Chondrocyte (in vitro differentiated cells): Measurements from ENCODE around the gene MGAT3. TPM values are rescaled to one million over a fixed set of nuclear protein-coding genes. Genes with fewer than 3 reads are reported as not detected.

ENCODE experiments used
- DNase-seq: peaks from one replicate; pipeline ENCODE4 v3.0.0; 2021; ENCODE audit warnings: mixed read lengths, low spot score
- H3K27ac Mint-ChIP-seq: one replicate; pipeline ENCODE4 v1.8.0; 2021; ENCODE audit warnings: mild to moderate bottlenecking, moderate library complexity, mixed read lengths; ENCODE audit not compliant: unreplicated experiment
- H3K27me3 Mint-ChIP-seq: 2 replicates; pipeline ENCODE4 v1.8.0; 2021; ENCODE audit warnings: low read depth, mixed read lengths
- H3K36me3 Mint-ChIP-seq: 2 replicates; pipeline ENCODE4 v1.8.0; 2021; ENCODE audit warnings: low read depth, mixed read lengths
- H3K4me1 Mint-ChIP-seq: 2 replicates; pipeline ENCODE4 v1.8.0; 2021; ENCODE audit warnings: low read depth, mild to moderate bottlenecking, mixed read lengths
- H3K4me3 Mint-ChIP-seq: one replicate; pipeline ENCODE4 v1.8.0; 2021; ENCODE audit warnings: mild to moderate bottlenecking, moderate library complexity, mixed read lengths; ENCODE audit not compliant: unreplicated experiment
- H3K9me3 Mint-ChIP-seq: 2 replicates; pipeline ENCODE4 v1.8.0; 2021; ENCODE audit warnings: low read depth, mixed read lengths
- CTCF ChIP-seq: fragments of 200-600 bp; sonication (generic); IDR thresholded peaks from 2 replicates; pipeline ENCODE4 v1.5.0; 2021; ENCODE audit warnings: antibody characterized with exemption, mild to moderate bottlenecking, moderate library complexity
- total RNA-seq: library from RNA; stranded (reverse); gene quantifications from 3 replicates; pipeline ENCODE4 v1.2.1, GENCODE V29; 2021

MGAT3 gene
- total RNA-seq, 1 donor from 2014 or later = 6.1 TPM

GRCh38 chr22:39511226-39511625 is 54.4 kb downstream of the MGAT3 start:
- H3K4me3 Mint-ChIP-seq = no peak overlapping the region
- peaks cover 28% of the 10 kb centered on the region for H3K36me3 Mint-ChIP-seq
- TF ChIP-seq CTCF = no peak
- H3K27me3 Mint-ChIP-seq = no peaks in the 10 kb centered on the region
- no peaks in the 10 kb centered on the region for H3K4me1 Mint-ChIP-seq
- no peak overlapping the region for H3K27ac Mint-ChIP-seq
- no peaks in the 10 kb centered on the region for H3K9me3 Mint-ChIP-seq
- DNase-seq = no peak

- no peaks in the 10 kb centered on the region for H3K4me1 Mint-ChIP-seq
- no peak for TF ChIP-seq CTCF
- no peak for DNase-seq
- no peaks in the 10 kb centered on the region for H3K27me3 Mint-ChIP-seq
- H3K4me3 Mint-ChIP-seq = no peak overlapping the region
- no peaks in the 10 kb centered on the region for H3K9me3 Mint-ChIP-seq
- H3K36me3 Mint-ChIP-seq = peaks cover 21% of the 10 kb centered on the region
- no peak overlapping the region for H3K27ac Mint-ChIP-seq
Measured at GRCh38 chr22:39512026-39512425, 55.2 kb downstream of the MGAT3 start.

GRCh38 chr22:39513791-39514190 is 57.0 kb downstream of the MGAT3 start:
- Mint-ChIP-seq H3K9me3 (no peaks in the 10 kb centered on the region), H3K27ac (no peak overlapping the region), H3K4me1 (peaks cover 11% of the 10 kb centered on the region), H3K36me3 (peaks cover 21% of the 10 kb centered on the region), H3K27me3 (no peaks in the 10 kb centered on the region), H3K4me3 (no peak overlapping the region)
- TF ChIP-seq CTCF = no peak
- no peak for DNase-seq

GRCh38 chr22:39514373-39514973 is 57.7 kb downstream of the MGAT3 start:
- no peak overlapping the region for H3K27ac Mint-ChIP-seq
- H3K9me3 Mint-ChIP-seq = no peaks in the 10 kb centered on the region
- no peak overlapping the region for H3K4me3 Mint-ChIP-seq
- peak; percentile 85 for TF ChIP-seq CTCF
- H3K4me1 Mint-ChIP-seq = peaks cover 18% of the 10 kb centered on the region
- peaks cover 19% of the 10 kb centered on the region for H3K36me3 Mint-ChIP-seq
- no peak for DNase-seq
- no peaks in the 10 kb centered on the region for H3K27me3 Mint-ChIP-seq

GRCh38 chr22:39515266-39516050 is 58.6 kb downstream of the MGAT3 start:
- no peak overlapping the region for H3K4me3 Mint-ChIP-seq
- no peak for TF ChIP-seq CTCF
- H3K9me3 Mint-ChIP-seq = no peaks in the 10 kb centered on the region
- H3K4me1 Mint-ChIP-seq = peaks cover 18% of the 10 kb centered on the region
- no peaks in the 10 kb centered on the region for H3K27me3 Mint-ChIP-seq
- H3K27ac Mint-ChIP-seq = no peak overlapping the region
- H3K36me3 Mint-ChIP-seq = peaks cover 18% of the 10 kb centered on the region
- DNase-seq = no peak
